T47D (cell line): ENCODE measurements around the gene GSG1L.

Experiments
- DNase-seq, 2 experiments: peaks; one replicate each; pipeline versions ENCODE4 v3.0.0 to v3.0.0-alpha.2; 2011 to 2012; ENCODE audit warnings: low read depth in 1 of 2, low spot score in 1 of 2
- JUND ChIP-seq: IDR thresholded peaks from 2 replicates; pipeline ENCODE4 v1.6.1; 2012; ENCODE audit warnings: low read depth
- in situ Hi-C: cut with HindIII; loops from 2 replicates; pipeline ENCODE4 v1.10.0; 2016; ENCODE audit warnings: low sequenced_read_pairs, low pct_unique_long_range_greater_than_20kb

The GSG1L gene

DNA sequence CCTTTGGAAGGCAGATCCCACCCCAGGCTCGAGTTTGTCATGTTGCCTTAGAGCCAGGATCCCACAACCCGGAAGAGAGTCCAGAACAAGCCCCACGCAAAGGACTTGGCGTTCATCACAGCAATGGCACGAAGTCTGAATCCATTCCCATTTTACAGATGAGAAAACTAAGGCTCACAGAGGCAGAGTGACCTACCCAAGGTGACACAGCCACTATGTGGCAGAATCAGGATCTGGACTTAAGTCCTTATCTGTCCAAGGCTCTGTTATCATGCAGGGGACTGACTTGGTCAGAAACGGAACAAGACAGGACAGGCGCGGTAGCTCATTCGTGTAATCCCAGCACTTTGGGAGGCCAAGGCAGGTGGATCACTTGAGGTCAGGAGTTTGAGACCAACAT lies 86.5 kb downstream of the GSG1L start:
- in situ Hi-C loops = no loop called here
- DNase-seq = no peak
- no peak for TF ChIP-seq JUND

GRCh38 chr16:27974896-27975540 lies 88.5 kb downstream of the GSG1L start:
- in situ Hi-C loops = no loop called here
- no peak for DNase-seq
- TF ChIP-seq JUND = no peak

DNA sequence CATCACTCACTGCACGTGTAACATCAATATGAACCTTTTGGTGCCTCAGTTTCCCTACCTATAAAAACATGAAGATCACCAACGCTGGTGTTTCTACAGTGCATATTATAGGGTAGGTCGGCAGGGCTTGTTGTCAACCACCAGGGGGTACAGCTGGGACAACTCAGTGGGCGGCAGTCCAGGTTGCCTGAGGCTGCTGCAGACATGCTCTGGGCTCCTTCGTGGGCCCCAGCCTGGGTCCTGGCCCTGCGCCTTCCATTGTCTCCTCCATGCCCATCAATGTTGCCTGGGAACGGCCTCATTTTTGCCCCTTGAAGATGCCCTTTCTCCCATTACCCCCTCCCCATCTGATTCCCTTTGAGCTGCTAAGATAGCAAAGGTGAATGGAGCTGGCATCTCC lies 89.8 kb downstream of the GSG1L start:
- in situ Hi-C loops = no loop called here
- TF ChIP-seq JUND = no peak
- DNase-seq = no peak

DNA sequence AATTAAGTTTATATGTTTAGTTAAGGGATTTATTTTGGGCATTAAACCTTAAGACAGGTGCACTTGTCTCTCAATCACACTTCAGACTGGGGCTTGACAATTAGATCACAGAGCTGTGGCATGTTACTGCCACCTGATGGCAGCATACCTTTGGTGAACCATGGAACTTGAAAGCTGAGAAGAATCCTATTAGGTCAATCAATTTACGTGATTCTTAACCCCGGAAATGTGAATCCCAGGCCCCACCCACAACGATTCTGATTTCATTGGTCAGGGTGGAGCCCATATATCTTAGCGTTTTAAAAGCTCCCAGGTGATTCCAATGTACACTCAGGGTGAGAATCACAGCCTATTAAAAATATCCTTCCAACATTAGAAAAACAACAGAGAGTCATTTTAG lies 91.0 kb downstream of the GSG1L start:
- TF ChIP-seq JUND = no peak
- in situ Hi-C loops = no loop called here
- peak; percentile 69 to 71 for DNase-seq

- no peak for TF ChIP-seq JUND
- DNase-seq = no peak
- in situ Hi-C loops = no loop called here
Observed at GRCh38 chr16:27969574-27969973, 93.9 kb downstream of the GSG1L start.

DNA sequence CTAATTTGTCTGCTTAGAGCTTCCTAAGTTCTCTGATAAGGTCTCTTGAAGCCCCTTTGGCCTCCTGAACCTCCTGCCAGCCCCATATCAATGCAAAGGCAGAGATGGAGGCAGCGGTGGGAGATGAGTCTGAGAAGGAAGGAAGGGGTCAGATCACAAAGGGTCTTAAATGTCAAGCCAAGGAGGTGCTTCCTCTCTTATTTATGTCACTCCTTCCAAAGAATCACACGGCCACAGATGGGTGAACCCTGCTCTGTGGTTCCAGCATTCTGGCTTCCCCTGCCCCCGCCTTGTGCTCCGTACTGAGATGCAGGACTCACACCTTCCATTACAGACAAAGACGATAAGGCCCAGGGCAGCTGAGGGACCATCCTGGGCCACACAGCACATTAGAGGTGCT lies 96.3 kb downstream of the GSG1L start:
- in situ Hi-C loops = no loop called here
- no peak for DNase-seq
- no peak for TF ChIP-seq JUND

- no peak for DNase-seq
- in situ Hi-C loops = no loop called here
- TF ChIP-seq JUND = no peak
Observed at GRCh38 chr16:27966756-27967155, 96.8 kb downstream of the GSG1L start.

DNA sequence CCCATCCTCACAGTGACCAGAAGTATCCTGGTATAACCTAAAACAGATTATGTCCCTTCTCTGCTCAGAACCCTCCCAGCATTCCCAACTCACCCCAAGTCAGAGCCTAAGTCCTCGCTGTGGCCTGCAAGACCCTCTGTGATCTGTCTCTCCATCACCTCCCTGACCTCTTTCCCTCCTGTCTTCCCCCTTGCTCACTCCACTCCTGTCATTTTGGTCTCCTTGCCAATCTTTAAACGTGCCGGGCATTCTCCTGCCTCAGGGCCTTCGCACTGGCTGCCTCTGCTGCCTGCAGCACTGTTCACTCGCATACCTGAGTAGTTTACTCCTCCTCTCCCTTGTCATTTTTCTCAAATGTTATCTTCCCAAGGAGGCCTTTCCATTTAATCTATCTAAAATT lies 97.7 kb downstream of the GSG1L start:
- no peak for TF ChIP-seq JUND
- DNase-seq = no peak
- in situ Hi-C loops = no loop called here

GRCh38 chr16:27963471-27963965 lies 100.0 kb downstream of the GSG1L start:
- no peak for DNase-seq
- in situ Hi-C loops = no loop called here
- TF ChIP-seq JUND = no peak

DNA sequence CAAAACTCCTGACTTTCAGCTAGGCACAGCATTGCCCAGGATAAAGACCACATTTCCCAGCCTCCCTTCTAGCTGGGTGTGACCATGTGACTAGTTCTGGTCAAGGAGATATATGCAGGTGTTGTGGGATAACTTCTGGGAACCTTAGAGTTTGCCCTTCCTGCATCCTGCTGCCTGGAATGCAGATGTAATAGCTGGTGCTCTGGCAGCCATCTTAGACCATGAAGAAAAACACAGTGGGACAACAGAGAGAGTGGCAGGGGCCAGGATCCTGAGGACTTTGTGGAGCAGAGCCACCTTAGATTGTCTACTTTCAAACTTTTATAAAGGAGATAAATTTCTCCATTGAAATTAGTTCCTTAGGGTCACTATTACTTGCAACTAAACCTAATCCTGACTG lies 101.3 kb downstream of the GSG1L start:
- in situ Hi-C loops = no loop called here
- DNase-seq = no peak
- no peak for TF ChIP-seq JUND

- no peak for TF ChIP-seq JUND
- in situ Hi-C loops = no loop called here
- no peak for DNase-seq
Observed at GRCh38 chr16:27961296-27961620, 102.3 kb downstream of the GSG1L start.

GRCh38 chr16:27960619-27961295 lies 102.8 kb downstream of the GSG1L start:
- no peak for DNase-seq
- in situ Hi-C loops = no loop called here
- TF ChIP-seq JUND = no peak

DNA sequence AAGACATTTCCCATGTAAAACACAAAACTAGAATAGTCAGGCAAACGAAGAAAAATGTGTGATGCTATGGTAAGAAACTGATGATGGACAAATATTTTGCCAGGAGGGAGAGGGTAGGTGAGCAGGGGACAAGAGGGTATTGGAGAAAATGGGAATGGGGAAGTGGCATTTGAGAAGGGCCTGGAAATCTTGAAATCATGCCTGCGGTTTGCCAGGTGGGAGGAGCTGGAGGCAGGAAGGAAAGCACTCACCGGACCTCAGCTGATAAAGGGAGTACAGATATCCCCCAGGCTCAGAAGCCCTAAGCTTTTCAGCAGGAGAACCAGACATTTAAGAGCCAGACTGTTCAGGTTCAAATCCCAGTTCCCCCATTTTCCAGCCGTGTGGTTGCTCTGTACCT lies 103.6 kb downstream of the GSG1L start:
- in situ Hi-C loops = no loop called here

DNA sequence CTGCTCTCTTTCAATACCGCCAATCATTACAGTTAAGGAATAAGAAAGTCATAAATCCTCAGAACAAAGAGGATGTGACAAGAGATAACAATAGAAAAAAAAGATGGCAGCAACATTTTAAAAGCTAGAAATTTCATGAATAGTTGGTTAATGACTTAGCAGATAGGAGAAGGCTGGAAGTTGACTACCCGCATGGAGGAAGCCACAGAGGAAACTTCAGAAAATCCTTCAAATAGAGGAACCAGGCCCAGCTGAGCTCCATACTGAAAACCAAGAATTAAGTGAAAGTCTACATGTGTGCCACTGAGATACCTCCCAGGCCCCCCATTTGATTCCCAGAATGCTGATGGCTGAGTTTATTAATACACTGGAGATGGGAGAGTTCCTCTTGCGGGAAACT lies 109.3 kb downstream of the GSG1L start:
- no peak for TF ChIP-seq JUND
- in situ Hi-C loops = no loop called here

More for the DNA sequence above, 103.6 kb downstream of the GSG1L start:
- TF ChIP-seq JUND = no peak
- no peak for DNase-seq

More for the DNA sequence above, 109.3 kb downstream of the GSG1L start:
- no peak for DNase-seq
